ENCODE results near the gene IRS1.

IRS1 gene

DNA sequence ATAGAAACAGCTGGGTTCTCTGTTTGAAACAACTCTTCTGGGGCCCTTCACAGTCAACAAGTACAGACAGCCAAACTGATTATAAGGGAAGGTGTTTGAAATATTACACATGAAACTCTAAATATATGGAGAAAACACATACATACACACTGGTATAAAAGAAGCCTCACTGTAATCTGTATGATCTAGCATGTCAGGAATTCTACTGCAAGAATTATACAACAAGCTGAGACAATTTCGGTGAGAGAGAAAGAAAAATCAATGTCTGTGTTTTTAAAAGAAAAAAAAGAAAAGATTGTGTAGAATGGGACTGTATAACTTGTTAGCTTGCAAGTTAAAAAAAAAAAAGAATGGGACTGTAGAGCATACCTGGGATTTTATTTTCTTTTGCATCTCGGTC lies 26.3 kb downstream of the IRS1 start:
- Histone ChIP-seq H3K9me3 (ENCODE audit: low read length) (peaks cover 12% of the 10 kb centered on the region), H3K27me3 (ENCODE audit: insufficient read depth, low read length) (no peaks in the 10 kb centered on the region), H2AFZ (ENCODE audit: low read depth, low read length) (no peak overlapping the region), H3K36me3 (ENCODE audit: insufficient read depth, low read length) (peaks cover 20% of the 10 kb centered on the region), H3K4me3 (ENCODE audit: low read length) (no peak overlapping the region), H3K4me1 (ENCODE audit: insufficient read depth, low read length) (peaks cover 19% of the 10 kb centered on the region)

DNA sequence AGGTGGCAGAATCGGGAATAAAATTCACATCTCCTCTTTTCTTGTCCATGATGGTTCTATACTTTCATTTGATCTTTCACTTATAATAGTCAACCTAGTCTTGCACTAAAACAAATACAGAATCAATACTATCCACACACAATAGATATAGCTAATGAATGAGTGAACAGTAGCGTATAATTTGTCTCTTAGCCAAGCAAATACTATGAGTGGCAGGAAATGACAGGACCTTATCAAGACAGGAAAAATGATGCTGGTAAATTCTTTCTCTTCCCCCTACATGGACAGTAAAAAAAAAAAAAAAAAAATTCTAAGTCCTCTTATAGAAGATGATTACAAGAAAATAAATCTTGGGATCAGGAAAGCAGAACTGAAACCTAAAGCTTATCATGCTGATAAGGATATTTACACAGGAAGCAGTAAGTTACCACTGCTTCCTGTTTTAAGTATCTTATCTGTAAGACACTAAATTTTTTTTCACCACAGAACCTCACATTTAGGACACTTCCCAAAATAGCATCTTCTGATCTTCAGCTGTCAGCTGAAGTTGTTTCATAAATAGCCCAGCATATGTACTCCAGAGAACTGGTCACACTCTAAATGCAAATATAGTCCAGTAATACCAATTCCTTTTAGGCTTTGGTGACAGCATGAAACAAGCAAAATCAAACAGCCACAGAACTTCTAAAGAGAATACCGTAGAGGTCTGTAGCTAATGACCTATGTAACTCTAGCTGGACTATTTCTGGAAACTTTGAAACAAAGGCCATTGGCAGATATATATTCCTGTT lies 27.0 kb downstream of the IRS1 start:
- H3K36me3 ChIP-seq (ENCODE audit: insufficient read depth, low read length) = peaks cover 20% of the 10 kb centered on the region
- H3K9me3 ChIP-seq (ENCODE audit: low read length) = peaks cover 12% of the 10 kb centered on the region
- no peak overlapping the region for H2AFZ ChIP-seq (ENCODE audit: low read depth, low read length)
- H3K27me3 ChIP-seq (ENCODE audit: insufficient read depth, low read length) = no peaks in the 10 kb centered on the region
- H3K4me1 ChIP-seq (ENCODE audit: insufficient read depth, low read length) = peaks cover 19% of the 10 kb centered on the region
- H3K4me3 ChIP-seq (ENCODE audit: low read length) = no peak overlapping the region

DNA sequence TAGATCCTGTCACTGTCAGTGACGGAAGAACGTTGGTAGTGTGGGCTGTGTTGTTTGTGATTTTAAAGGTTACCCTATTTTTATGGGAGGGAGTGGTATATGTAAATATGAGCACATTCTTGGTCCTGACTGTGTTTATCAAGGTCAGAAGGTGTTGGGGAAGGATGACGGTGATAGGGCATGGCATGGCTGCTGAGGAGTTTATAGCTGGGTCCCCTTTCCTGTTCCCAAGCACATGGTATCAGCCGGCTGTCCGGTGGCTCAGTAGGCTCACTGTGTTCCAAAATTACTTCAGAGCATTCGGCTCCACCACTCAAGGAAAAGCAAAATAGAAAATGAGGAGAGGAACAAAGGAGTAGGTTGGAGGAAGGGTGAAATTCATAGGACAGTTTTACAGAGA lies 28.6 kb downstream of the IRS1 start:
- Histone ChIP-seq H3K4me3 (ENCODE audit: low read length) (no peak overlapping the region), H3K36me3 (ENCODE audit: insufficient read depth, low read length) (peaks cover 17% of the 10 kb centered on the region), H3K27me3 (ENCODE audit: insufficient read depth, low read length) (no peaks in the 10 kb centered on the region), H2AFZ (ENCODE audit: low read depth, low read length) (no peak overlapping the region), H3K4me1 (ENCODE audit: insufficient read depth, low read length) (peaks cover 19% of the 10 kb centered on the region), H3K9me3 (ENCODE audit: low read length) (peaks cover 7% of the 10 kb centered on the region)

DNA sequence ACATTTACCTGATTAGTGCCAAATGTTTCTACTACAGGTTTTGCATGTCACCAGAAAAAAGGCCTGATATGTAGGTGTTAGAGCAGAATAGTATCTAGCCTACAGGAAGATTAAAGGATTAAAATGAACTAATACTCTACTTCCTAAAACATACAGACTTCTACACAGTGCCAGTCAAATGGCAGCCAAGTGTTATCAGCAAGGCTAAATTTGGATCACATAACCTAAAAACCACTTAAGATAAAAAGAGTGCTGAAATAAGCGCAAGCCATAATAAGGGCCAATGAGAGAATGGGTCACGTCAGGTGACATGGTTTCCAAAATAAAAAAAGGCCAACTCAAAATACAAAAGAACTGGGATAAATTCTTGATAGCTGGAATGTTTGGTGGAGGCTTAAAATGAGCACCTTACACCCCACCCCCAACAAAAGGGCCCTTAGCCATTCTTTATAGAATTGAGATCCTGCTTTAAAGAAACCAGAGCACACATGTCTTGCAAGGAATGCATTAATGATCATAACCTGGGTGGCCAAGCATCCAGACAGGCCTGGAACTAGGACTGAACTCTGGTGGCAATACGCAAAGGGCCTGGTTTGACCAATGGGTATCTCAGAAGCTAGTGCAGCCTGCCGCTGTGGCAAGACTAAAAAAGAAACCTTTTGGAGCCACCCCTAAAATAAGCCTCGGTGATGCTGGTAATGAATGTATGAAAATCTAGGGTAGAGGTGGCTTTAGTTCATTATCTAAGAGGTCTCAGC lies 32.4 kb downstream of the IRS1 start:
- H2AFZ ChIP-seq (ENCODE audit: low read depth, low read length) = no peak overlapping the region
- peaks cover 16% of the 10 kb centered on the region for H3K36me3 ChIP-seq (ENCODE audit: insufficient read depth, low read length)
- peaks cover 13% of the 10 kb centered on the region for H3K9me3 ChIP-seq (ENCODE audit: low read length)

DNA sequence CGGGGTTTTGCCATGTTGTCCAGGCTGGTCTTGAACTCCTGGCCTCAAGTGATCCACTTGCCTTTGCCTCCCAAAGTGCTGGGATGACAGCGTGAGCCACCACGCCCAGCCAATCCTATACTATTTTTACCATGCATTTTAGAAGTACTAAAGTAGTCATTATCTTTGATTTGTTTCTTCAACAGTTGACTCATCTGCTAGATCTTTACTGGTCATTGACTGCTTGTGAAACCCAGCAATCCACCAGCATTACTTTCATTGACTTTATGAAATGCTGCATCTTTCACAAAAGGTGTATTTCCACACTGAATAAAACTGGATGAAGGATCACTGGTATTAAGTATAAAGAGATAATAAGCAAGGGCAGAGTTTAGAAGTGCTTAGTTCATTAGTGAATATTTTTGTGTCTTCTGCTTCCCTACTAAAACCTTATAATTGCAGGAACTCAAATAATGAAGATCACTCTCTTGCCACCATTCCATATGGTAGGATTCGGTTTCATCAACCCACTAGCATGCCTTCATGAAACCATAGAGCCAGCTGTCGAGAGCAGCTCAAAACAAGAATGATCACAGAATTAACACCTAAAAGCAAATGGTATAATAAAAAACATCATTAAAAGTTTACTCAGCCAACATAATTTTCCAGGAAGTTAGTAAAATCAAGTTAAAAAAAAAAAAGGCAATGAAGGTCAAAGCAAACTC lies 33.1 kb downstream of the IRS1 start:
- H3K36me3 ChIP-seq (ENCODE audit: insufficient read depth, low read length) = peaks cover 16% of the 10 kb centered on the region

More for the DNA sequence above, 32.4 kb downstream of the IRS1 start:
- Histone ChIP-seq H3K4me3 (ENCODE audit: low read length) (no peak overlapping the region), H3K27me3 (ENCODE audit: insufficient read depth, low read length) (no peaks in the 10 kb centered on the region), H3K4me1 (ENCODE audit: insufficient read depth, low read length) (peaks cover 3% of the 10 kb centered on the region)

DNA sequence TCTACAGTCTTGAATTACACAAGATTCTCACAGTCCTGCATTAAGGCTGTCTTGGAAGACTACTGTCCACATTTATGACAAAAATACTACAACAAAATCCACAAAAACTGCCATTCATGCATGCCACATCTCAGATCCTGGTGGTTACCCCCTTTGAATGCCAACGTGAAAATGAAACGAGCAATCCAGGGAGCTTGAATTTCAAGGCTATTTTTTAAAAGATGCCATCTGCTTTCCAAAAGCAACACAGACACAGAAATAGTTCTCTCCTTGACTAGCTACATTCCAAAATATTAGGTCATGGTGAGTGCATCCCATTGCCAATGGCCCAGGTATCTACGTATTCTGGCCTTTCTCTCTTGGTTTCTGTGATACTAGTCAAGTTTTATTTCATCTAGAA lies 36.3 kb downstream of the IRS1 start:
- Histone ChIP-seq H3K4me1 (ENCODE audit: insufficient read depth, low read length) (peaks cover 6% of the 10 kb centered on the region), H3K36me3 (ENCODE audit: insufficient read depth, low read length) (peaks cover 6% of the 10 kb centered on the region), H3K9me3 (ENCODE audit: low read length) (peaks cover 16% of the 10 kb centered on the region)

More for the DNA sequence above, 33.1 kb downstream of the IRS1 start:
- Histone ChIP-seq H3K4me3 (ENCODE audit: low read length) (no peak overlapping the region), H2AFZ (ENCODE audit: low read depth, low read length) (no peak overlapping the region), H3K27me3 (ENCODE audit: insufficient read depth, low read length) (no peaks in the 10 kb centered on the region), H3K9me3 (ENCODE audit: low read length) (peaks cover 13% of the 10 kb centered on the region), H3K4me1 (ENCODE audit: insufficient read depth, low read length) (no peaks in the 10 kb centered on the region)

DNA sequence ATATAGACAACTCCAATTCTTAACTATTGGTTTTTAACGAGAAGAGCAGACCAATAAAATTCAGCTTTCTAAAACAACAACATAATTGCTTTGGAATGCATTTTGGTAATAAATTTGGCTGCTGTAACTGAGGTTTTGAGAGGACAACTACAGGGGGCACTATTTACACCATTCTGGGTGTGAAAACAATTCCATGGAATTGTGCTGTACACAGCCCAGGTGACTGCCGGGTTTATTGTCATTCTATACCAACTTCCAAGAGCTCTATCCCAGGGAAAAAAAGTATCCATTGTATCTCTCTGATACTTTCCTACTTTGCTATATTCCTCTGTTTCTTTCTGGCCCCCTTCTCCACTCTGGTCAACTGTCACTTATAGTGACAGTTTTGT lies 38.4 kb downstream of the IRS1 start:
- Histone ChIP-seq H3K4me1 (ENCODE audit: insufficient read depth, low read length) (peaks cover 6% of the 10 kb centered on the region), H3K27me3 (ENCODE audit: insufficient read depth, low read length) (no peaks in the 10 kb centered on the region), H3K9me3 (ENCODE audit: low read length) (peaks cover 16% of the 10 kb centered on the region), H3K4me3 (ENCODE audit: low read length) (no peak overlapping the region), H2AFZ (ENCODE audit: low read depth, low read length) (no peak overlapping the region), H3K36me3 (ENCODE audit: insufficient read depth, low read length) (peaks cover 6% of the 10 kb centered on the region)

More for the DNA sequence above, 36.3 kb downstream of the IRS1 start:
- Histone ChIP-seq H3K4me3 (ENCODE audit: low read length) (no peak overlapping the region), H2AFZ (ENCODE audit: low read depth, low read length) (no peak overlapping the region), H3K27me3 (ENCODE audit: insufficient read depth, low read length) (no peaks in the 10 kb centered on the region)

DNA sequence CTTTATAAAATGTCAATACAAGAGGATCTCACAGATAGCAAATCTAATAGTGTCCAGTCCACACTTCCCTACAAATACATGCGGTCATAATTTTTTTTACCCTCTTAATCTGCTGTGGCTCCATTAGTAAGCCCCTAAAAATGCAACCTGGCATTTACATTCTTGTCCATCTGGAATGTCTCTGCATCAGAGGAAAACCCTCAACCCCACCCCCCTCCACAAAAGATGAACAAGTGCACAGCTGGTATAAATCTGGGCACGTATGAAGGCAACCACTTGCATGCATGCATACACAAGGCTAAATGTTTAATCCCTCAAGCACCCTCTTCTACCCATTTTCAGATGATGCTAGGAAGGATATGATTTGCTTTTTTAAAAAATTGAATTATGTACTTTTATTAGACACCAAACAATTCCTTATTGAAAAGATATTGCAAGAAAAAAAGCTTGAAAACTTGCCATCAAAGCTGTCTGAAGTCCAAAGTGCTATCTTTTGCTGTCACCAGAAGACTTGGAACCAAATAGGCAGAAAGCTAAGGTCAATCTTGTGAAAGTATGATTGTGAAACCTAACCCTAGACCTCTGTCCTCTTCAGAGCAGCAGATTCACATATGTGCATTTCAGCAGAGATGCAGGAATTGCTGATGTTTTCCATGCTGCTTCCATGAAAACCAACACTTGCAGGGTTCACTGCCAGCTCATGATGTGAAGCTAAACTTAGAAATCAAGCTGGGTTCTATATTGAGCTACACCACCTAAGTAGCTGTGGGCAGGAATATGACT lies 39.0 kb downstream of the IRS1 start:
- H3K4me3 ChIP-seq (ENCODE audit: low read length) = no peak overlapping the region
- H3K9me3 ChIP-seq (ENCODE audit: low read length) = peaks cover 15% of the 10 kb centered on the region
- peaks cover 6% of the 10 kb centered on the region for H3K36me3 ChIP-seq (ENCODE audit: insufficient read depth, low read length)
- H3K4me1 ChIP-seq (ENCODE audit: insufficient read depth, low read length) = peaks cover 10% of the 10 kb centered on the region
- no peaks in the 10 kb centered on the region for H3K27me3 ChIP-seq (ENCODE audit: insufficient read depth, low read length)
- no peak overlapping the region for H2AFZ ChIP-seq (ENCODE audit: low read depth, low read length)

DNA sequence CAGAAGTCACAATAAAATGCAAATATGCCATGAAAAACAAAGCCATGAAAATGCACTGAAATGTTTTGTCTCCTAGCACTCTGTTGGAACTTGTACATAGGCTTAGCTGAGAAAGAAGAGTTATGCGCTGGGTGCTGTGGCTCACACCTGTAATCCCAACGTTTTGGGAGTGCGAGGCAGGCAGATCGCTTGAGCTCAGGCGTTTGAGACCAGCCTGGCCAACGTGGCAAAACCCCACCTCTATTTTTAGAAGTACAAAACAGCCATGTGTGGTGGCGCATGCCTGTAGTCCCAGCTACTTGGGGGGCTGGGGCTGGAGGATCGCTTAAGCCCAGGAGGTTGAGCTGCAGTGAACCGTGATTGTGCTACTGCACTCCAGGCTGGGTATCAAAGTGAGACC lies 39.9 kb downstream of the IRS1 start:
- Histone ChIP-seq H2AFZ (ENCODE audit: low read depth, low read length) (no peak overlapping the region), H3K4me3 (ENCODE audit: low read length) (no peak overlapping the region)

DNA sequence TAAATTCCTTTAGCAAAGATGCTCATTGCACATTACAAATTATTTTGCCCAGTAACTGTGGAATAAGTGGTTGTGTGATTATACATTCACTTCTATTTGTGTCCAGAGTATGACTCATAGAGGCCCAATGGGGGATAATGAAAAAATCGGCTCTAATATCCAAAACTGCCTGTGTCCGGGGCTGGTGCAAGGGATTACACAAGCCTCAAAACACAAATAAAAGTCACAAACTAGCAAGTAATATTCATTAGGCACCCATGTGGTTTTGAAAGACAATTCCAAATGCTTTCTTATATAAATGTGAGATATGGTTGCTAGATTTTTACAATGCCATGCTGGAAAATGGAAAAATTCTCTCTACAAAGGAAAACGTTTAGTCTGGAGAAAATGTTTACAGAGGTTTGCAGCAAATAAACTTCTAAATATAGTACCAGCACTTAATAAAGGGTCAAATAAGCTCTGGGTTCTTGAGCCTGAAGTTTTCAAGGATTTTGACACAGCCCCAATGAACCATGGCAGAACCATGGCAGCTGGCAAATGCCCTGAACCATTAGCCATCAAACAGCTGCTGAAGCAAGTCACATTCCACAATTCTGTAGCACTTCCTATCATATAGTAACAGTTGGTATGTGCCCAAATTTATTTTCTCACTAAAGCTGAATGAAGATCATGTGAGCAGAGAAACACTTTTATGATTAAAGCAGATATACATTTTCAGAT lies 40.5 kb downstream of the IRS1 start:
- Histone ChIP-seq H3K4me3 (ENCODE audit: low read length) (no peak overlapping the region), H3K4me1 (ENCODE audit: insufficient read depth, low read length) (peaks cover 12% of the 10 kb centered on the region), H2AFZ (ENCODE audit: low read depth, low read length) (no peak overlapping the region), H3K9me3 (ENCODE audit: low read length) (peaks cover 6% of the 10 kb centered on the region), H3K36me3 (ENCODE audit: insufficient read depth, low read length) (peaks cover 1% of the 10 kb centered on the region), H3K27me3 (ENCODE audit: insufficient read depth, low read length) (no peaks in the 10 kb centered on the region)

More for the DNA sequence above, 39.9 kb downstream of the IRS1 start:
- Histone ChIP-seq H3K36me3 (ENCODE audit: insufficient read depth, low read length) (peaks cover 4% of the 10 kb centered on the region), H3K9me3 (ENCODE audit: low read length) (peaks cover 12% of the 10 kb centered on the region), H3K4me1 (ENCODE audit: insufficient read depth, low read length) (peaks cover 12% of the 10 kb centered on the region), H3K27me3 (ENCODE audit: insufficient read depth, low read length) (no peaks in the 10 kb centered on the region)

DNA sequence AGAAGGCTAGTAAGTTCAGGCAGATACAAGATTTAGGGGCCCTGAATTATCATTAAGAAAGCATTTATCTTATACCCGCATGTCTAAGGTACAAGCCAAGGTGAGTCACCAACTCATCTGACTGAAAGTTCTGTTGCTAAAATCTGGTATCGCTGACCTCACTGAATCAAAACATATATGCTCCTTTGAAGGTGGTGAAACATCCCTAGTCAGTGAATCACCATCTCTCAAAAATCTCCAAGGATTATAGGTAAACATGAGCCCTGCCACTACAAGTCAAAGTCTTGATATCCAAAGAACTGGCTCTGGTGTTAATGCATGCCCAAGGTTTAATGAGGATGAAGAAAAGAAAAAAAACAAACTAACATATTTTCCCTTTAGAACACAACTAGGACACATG lies 43.5 kb downstream of the IRS1 start:
- no peaks in the 10 kb centered on the region for H3K27me3 ChIP-seq (ENCODE audit: insufficient read depth, low read length)

DNA sequence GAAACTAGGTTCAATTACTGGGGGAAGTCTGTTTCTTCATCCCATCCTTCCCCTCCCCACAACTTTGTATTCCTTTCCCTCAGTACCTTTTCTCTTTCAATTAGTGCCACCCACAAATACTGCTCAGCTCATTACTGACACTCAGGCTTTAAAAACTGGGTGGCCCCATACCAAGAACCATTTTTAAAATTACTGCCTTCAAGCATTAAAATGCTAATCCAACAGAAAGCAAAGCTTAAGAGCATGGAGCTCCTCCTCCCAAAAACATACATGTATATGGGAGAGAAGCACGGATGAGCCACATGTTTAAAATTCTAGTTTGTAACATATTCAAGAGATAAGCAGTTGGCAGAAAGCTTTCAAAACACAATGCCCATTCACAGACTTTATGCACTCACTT lies 44.0 kb downstream of the IRS1 start:
- H3K36me3 ChIP-seq (ENCODE audit: insufficient read depth, low read length) = no peaks in the 10 kb centered on the region

More for the DNA sequence above, 43.5 kb downstream of the IRS1 start:
- Histone ChIP-seq H2AFZ (ENCODE audit: low read depth, low read length) (no peak overlapping the region), H3K9me3 (ENCODE audit: low read length) (peaks cover 10% of the 10 kb centered on the region), H3K36me3 (ENCODE audit: insufficient read depth, low read length) (no peaks in the 10 kb centered on the region), H3K4me3 (ENCODE audit: low read length) (no peak overlapping the region), H3K4me1 (ENCODE audit: insufficient read depth, low read length) (peaks cover 12% of the 10 kb centered on the region)

More for the DNA sequence above, 44.0 kb downstream of the IRS1 start:
- peaks cover 8% of the 10 kb centered on the region for H3K9me3 ChIP-seq (ENCODE audit: low read length)
- no peak overlapping the region for H3K4me3 ChIP-seq (ENCODE audit: low read length)
- no peaks in the 10 kb centered on the region for H3K27me3 ChIP-seq (ENCODE audit: insufficient read depth, low read length)
- H3K4me1 ChIP-seq (ENCODE audit: insufficient read depth, low read length) = peaks cover 12% of the 10 kb centered on the region
- H2AFZ ChIP-seq (ENCODE audit: low read depth, low read length) = no peak overlapping the region

Data from neuron (in vitro differentiated cells).